ENCODE results near the gene INPP5D.

INPP5D gene

DNA sequence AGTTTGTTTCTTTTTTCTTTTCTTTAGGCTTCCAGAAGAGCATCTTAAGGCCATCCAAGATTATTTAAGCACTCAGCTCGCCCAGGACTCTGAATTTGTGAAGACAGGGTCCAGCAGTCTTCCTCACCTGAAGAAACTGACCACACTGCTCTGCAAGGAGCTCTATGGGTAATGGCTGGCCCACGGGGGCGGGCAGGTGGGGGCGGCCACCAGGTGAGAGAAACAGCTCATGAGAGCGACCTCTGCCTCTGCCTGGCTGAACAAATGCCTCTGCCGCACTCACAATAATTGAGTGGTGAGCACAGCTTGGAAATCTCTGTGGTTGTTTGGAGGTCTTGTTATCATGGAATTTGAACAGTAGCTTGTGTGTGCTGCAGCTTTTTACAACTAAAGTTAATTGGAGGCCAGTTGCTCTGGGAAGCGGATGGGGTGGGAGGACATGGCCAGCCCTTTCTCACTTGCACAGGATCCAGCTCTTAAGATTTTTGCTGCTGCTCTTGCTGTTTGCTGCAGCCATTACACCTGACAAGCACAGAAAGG lies 70.4 kb downstream of the INPP5D start:
- in situ Hi-C loops (cut with MboI; ENCODE audit: low sequenced_read_pairs, unreplicated experiment): no loop called here
- no peak for DNase-seq (ENCODE audit: low spot score)
- TF ChIP-seq, protein P1, sequence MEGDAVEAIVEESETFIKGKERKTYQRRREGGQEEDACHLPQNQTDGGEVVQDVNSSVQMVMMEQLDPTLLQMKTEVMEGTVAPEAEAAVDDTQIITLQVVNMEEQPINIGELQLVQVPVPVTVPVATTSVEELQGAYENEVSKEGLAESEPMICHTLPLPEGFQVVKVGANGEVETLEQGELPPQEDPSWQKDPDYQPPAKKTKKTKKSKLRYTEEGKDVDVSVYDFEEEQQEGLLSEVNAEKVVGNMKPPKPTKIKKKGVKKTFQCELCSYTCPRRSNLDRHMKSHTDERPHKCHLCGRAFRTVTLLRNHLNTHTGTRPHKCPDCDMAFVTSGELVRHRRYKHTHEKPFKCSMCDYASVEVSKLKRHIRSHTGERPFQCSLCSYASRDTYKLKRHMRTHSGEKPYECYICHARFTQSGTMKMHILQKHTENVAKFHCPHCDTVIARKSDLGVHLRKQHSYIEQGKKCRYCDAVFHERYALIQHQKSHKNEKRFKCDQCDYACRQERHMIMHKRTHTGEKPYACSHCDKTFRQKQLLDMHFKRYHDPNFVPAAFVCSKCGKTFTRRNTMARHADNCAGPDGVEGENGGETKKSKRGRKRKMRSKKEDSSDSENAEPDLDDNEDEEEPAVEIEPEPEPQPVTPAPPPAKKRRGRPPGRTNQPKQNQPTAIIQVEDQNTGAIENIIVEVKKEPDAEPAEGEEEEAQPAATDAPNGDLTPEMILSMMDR (IDR thresholded peaks at IDR 0.05; ENCODE audit: borderline replicate concordance, control extremely low read depth, extremely low read depth, insufficient read depth, missing control alignments): no peak

DNA sequence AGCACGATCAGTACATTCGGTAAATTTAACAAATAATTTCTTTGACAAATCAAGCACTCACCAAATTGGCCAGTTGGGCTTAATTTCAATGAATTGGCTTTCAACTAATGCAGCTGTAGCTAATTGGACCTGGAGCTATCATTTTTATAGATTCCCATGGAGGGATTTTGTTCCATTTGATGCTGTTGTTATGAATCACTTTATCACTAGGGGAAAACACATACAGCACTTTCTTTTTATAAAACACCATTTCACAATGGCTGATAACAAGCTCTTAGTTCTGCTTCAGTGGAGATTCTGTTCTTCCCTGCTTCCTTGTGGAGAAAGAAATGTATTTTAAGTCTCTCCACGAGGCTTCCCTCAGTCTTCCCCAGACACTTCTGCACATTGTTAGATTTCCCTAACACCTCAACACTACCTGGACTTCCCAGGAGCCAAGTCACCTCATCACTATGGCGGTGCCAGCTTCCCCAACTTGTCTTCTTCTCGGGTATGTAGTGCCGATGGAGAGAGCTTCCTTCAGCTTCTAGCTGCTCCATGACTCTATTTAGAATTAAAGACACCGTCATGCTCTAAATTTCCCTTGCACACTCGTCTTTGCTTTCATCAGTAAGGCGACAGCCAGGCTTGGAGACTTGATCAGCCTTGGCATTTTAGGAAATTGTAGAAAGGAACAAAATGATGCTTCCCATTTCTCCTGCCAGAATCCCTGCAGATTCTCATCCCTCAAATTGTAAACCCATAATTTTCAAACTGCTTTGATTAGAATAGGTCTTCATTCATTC lies 72.0 kb downstream of the INPP5D start:
- in situ Hi-C loops (cut with MboI; ENCODE audit: low sequenced_read_pairs, unreplicated experiment): no loop called here
- TF ChIP-seq, protein P1 (IDR thresholded peaks at IDR 0.05; ENCODE audit: borderline replicate concordance, control extremely low read depth, extremely low read depth, insufficient read depth, missing control alignments): no peak
- DNase-seq (ENCODE audit: low spot score): no peak

DNA sequence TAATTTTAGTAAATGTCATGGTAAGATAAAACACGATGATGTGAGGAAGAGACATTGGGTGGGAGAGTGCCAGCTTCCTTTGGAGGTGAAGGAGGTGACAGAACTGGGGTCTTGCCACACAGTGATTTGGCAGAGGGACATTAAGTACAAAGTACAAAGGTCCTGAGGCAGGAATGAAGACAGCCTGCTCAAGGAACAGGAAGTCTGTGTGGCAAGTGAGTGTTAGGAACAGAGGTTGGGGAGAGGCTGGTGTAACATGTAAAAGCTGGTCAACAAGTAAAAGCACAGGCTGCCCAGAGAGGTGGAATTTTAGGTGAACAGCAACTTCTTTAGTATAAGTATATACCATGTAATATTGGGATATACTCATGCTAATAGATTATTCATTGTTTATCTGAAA lies 73.1 kb downstream of the INPP5D start:
- TF ChIP-seq, protein P1 (IDR thresholded peaks at IDR 0.05; ENCODE audit: borderline replicate concordance, control extremely low read depth, extremely low read depth, insufficient read depth, missing control alignments): no peak
- DNase-seq (ENCODE audit: low spot score): no peak
- in situ Hi-C loops (cut with MboI; ENCODE audit: low sequenced_read_pairs, unreplicated experiment): no loop called here

DNA sequence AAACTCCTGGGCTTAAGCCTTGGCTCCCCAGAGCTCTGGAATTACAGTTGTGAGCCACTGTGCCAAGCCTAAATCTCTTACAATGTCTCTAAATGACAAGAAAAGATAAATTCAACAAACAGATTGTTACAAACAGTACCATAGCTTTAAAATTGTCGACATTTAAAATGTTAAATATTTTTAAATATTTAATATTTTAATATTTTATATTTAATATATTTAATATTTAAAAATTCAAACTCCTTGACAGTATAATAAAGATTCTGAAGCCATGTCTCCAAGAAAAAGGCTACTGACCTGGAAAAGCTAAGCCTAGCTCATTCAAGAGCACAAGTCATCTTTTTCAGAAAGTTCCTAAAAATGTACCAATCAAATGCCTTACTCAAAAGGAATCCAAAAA lies 75.3 kb downstream of the INPP5D start:
- DNase-seq (ENCODE audit: low spot score): no peak
- TF ChIP-seq, protein P1 (IDR thresholded peaks at IDR 0.05; ENCODE audit: borderline replicate concordance, control extremely low read depth, extremely low read depth, insufficient read depth, missing control alignments): no peak
- in situ Hi-C loops (cut with MboI; ENCODE audit: low sequenced_read_pairs, unreplicated experiment): no loop called here

DNA sequence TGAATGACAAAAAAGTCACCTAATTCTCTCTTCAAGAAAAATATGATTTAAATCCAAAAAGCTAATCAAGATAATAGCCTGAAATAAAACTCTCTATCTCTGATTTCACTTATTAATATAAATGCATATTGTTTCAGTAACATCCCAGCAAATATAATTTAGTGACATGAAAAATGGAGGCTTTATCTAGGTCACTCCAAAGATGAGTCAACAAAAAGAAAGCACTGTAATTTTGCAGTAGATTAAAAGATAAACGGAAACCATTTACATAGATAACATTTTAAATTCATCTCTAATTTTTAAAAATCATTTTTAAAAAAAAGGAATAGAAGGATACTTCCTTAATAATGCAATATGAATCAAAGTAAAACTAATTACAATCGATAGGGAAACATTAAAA lies 76.9 kb downstream of the INPP5D start:
- in situ Hi-C loops (cut with MboI; ENCODE audit: low sequenced_read_pairs, unreplicated experiment): no loop called here
- TF ChIP-seq, protein P1 (IDR thresholded peaks at IDR 0.05; ENCODE audit: borderline replicate concordance, control extremely low read depth, extremely low read depth, insufficient read depth, missing control alignments): no peak
- no peak for DNase-seq (ENCODE audit: low spot score)

DNA sequence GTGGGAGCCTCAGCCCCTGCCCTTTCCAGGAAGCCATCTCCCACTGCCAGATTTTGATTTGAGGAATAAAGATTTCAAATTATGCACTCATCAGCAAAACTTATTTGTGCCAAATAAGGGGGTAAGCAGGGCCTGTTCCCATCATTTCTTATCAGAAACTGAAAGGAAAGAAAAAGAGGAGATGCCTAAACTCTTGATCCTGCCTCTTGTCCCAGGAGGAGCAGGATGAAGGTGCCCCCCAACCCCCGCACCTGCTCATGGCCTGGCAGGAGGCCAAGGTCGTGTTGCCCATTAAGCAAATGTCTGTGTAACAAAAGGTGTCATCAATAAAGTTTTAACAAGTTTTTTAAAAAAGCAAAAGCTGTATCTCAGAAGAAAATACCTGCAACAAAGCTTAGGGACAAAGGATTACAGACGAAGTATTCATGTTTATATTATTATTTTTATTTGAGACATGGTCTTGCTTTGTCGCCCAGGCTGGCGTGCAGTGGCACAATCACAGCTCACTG lies 80.0 kb downstream of the INPP5D start:
- DNase-seq (ENCODE audit: low spot score): no peak
- TF ChIP-seq, protein P1 (IDR thresholded peaks at IDR 0.05; ENCODE audit: borderline replicate concordance, control extremely low read depth, extremely low read depth, insufficient read depth, missing control alignments): no peak
- in situ Hi-C loops (cut with MboI; ENCODE audit: low sequenced_read_pairs, unreplicated experiment): no loop called here

Measured in GM13976 (cell line).